IPS-NIHi7 (cell line): Measurements from ENCODE around the gene LHB.
"Not testable (repeated sequence)": the region's sequence is repeated elsewhere in the genome, so short reads cannot be mapped to it uniquely, and the experiment has no call there.

Experiments used
- DNase-seq: peaks from one replicate; pipeline ENCODE4 v3.0.0; 2012; ENCODE audit warnings: mixed read lengths; ENCODE audit errors: extremely low spot score

LHB gene

DNA sequence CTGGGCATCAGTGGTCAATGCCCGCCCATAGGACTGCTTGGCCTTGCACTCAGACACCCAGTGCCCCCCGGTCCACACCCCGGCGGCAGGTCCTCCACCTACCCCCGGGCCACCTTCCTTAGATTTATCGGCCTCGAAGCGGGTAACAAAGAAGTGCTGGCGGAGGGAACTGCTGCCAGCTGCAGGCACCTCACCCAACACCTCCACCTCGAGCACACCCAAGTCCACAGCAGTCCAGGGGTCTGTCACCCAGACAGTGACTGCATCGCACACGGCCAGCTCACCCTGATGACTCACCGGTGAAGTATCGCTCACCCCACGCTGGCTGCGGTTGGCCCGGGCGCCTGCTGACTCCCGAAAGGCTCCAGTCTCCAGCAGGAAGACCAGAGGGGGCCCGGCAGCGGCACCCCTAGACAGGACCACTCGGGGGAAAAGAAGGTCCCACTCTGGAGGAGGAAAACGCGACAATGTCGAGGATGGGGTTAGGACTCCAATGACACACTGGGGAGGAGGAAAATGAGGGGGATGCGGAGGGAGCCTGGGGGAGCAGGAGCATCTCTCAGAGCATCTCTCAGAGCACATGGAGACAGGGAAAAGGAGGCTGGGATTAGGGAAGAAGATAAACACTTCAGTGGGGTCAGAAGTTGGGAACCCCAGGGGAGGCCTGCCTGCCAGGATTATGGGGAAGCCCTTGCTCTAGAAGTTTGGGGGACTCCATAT lies 21.8 kb upstream of the LHB start:
- not testable (repeated sequence) for DNase-seq

DNA sequence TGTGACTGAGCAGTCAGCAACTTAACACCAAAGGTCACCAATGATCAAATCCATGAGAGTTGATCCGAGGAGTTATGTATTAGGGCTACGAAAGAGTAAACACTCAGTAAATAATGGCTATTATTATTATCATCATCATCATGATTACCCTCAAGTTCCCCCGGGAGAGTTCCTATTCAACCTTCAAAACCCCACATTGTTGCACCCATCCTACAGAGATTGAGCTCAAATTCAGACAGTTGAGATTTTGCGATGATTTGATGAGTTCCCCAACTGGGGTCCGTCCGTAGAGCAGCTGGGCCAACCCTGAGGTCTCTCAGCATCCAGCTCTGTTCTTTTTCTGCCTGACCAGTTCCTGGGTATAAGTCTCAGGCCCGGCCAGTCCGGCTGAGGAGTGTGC lies 21.2 kb upstream of the LHB start:
- DNase-seq = not testable (repeated sequence)

GRCh38 chr19:49036815-49037214 lies 19.9 kb upstream of the LHB start, which contains the start of gene CGB1:
CGB1 (minus strand) TSS chr19:49036895; CDS start chr19:49036711, 184 bp downstream.
- DNase-seq = peak; percentile 54

GRCh38 chr19:49031642-49032301 lies 14.9 kb upstream of the LHB start, which contains the start of gene CGB2:
CGB2 (plus strand) TSS chr19:49031890; CDS start chr19:49032096, 206 bp downstream.
- DNase-seq = peak; percentile 74

GRCh38 chr19:49030323-49030722 lies 13.4 kb upstream of the LHB start:
- DNase-seq = not testable (repeated sequence)

- DNase-seq = not testable (repeated sequence)
Measured at GRCh38 chr19:49029749-49030148, 12.9 kb upstream of the LHB start.

DNA sequence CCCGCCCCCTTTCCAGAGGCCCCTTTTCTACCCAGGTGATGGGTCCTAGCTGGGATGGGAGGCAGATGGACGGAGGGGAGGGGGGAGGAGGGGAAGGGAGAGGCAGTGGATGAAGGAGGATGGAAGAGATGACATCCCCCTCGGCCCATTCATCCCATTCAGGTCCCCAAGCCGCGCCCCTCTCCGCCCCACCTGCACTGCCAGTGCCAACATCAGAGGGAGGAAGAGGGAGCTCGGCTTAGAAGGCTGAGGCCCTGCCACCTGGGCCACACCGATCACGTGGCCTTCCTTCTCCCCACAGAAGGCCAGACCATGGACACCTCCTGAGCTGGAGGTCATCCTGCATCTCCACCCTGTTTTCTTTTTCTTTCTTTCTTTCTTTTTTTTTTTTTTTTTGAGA lies 11.8 kb upstream of the LHB start:
- DNase-seq = not testable (repeated sequence)

- not testable (repeated sequence) for DNase-seq
Measured at GRCh38 chr19:49025599-49025998, 8.7 kb upstream of the LHB start.

DNA sequence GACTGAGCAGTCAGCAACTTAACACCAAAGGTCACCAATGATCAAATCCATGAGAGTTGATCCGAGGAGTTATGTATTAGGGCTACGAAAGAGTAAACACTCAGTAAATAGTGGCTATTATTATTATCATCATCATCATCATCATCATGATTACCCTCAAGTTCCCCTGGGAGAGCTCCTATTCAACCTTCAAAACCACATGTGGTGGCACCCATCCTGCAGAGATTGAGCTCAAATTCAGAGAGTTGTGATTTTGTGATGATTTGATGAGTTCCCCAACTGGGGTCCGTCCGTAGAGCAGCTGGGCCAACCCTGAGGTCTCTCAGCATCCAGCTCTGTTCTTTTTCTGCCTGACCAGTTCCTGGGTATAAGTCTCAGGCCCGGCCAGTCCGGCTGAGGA lies 8.2 kb upstream of the LHB start:
- DNase-seq = not testable (repeated sequence)

GRCh38 chr19:49024233-49024632 lies 7.3 kb upstream of the LHB start, which contains the start of gene CGB3:
CGB3 (minus strand) TSS chr19:49024333; CDS start chr19:49023971, 362 bp downstream.
- DNase-seq = not testable (repeated sequence)

DNA sequence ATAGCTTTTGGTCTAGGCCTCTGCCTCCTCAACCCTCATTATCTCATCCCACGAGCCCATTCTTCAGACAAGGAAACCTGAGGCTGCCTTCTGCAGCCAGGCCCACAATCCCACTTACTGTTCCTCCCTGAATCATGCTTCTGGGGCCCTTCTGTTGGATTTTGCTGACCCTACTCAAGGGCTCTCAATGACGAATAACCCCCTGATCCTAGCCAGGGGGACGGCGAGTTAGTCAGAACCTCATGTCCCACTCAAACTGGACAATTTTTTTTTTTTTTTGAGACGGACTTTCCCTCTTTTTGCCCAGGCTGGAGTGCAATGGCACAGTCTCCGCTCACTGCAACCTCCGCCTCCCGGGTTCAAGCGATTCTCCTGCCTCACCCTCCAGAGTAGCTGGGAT lies 5.2 kb upstream of the LHB start:
- no peak for DNase-seq

- no peak for DNase-seq
Measured at GRCh38 chr19:49020931-49021895, 4.3 kb upstream of the LHB start.

- peak; percentile 41 for DNase-seq
Measured at GRCh38 chr19:49020342-49020741, 3.5 kb upstream of the LHB start.

DNA sequence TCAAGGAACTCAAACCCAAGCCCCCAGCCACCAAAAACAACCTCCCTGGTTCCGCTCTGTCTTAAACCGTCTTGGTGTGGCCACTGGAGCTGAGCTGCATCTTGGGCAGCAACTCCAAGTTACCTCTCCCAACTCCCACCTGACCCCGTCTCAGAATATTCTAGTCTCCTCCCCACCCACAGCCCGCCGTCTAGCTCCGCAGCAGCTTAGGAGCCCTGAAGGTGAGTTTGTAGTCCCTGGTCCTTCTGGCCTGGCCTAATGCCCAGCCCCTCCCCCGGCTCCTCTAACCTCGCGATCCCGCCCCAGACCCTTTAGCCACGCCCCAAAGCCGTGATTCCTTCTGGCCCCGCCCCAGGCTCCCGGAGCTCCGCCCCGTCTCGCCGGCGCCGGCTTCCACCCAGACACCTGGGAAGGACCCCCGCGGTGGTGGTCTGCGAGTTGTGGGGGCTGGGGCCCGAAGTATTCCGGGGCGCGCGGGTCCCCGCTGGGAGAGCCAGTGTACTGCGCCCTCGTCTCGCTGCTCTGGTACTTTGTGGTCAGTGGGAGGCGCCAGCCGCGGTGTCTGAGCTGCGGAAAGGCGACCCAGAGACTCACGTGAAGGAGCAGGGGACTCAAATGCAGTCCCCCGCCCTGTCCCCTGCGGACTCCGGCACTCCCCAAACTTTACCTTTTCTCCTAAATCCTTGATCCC lies 2.5 kb upstream of the LHB start:
- DNase-seq = peak; percentile 79

DNA sequence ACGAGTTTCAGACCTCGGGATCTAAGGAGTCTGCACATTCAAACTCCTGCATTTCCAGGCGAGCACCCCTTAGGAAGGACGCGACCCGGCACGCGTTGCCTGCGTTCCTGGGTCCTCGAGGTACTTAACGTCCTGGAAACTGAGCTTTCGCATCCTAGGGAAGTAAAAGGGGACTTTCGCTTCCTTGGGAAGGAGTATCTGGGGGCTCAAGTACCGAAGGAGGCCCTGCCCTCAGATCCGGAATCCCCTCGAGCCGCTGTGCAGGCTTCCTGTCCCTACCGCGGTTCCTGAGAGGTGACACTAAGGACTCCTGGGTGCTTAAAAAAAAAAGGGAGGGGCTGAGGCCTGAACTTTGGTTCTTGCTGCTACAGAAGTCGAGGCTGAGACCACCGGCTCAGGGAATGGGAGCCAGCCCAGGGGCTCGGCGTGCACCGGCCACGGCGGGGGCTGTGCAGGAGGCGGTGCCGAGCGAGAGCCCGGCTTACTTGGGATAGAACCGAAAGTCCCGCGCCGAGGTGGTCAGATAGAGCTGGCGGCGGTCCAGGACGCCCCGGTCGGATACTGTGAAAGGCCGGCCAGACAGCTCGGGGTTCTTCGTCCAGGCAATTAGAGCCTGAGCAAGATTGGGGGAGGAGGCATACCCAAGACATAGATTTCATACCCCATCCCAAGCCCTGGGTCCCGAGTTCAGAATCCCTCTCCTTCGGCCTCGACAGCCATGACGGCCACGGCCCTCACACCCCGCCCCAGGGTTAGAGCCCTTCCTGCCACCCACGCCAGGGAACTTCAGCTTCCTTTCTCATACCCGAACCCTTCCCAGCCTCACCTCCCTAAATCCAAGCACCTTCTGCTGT lies 1.7 kb upstream of the LHB start:
- not testable (repeated sequence) for DNase-seq

- peak; percentile 85 for DNase-seq
Measured at GRCh38 chr19:49017666-49018351, 918 bp upstream of the LHB start.

DNA sequence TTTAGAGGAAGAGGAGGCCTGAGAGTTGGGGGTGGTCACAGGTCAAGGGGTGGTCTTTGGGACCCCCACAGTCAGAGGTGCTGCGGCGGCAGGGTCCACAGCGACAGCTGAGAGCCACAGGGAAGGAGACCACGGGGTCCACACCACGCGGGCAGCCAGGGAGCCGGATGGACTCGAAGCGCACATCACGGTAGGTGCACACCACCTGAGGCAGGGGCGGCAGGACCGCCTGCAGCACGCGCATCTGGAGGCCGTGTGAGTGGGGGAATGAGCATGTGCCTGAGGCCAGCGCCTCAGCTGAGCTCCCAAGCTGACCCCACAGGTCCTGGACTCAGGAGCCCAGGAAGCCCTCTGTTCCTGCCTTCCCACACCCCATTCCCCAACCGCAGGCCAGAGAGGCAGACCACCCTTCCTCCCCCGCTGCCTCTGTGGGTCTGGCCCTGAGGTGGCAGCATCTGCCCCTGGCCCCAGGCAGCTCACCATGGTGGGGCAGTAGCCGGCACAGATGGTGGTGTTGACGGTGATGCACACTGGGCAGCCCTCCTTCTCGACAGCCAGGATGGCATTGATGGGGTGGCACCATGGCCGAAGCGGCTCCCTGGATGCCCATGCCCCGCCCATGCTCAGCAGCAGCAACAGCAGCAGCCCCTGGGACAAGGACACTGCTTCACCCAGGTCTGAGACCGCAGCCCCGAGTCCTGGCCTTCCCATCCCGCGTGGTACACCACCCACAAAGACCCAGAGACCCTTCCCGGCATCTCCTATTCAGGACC lies 638 bp downstream of the LHB start:
- no peak for DNase-seq

- no peak for DNase-seq
Measured at GRCh38 chr19:49014870-49015255, 2.0 kb downstream of the LHB start.
